Umbilical cord (tissue), 2 donors: ENCODE measurements around the gene PHACTR3. TPM values are rescaled to one million over a fixed set of nuclear protein-coding genes. Genes with fewer than 3 reads are reported as not detected.

Source experiments
- DNase-seq: peaks from one replicate; pipeline ENCODE4 v3.0.0-alpha.2; 2015; ENCODE audit warnings: low spot score
- total RNA-seq: library from RNA; depleted of rRNA; stranded (reverse); fragments of >200 nt; gene quantifications from one replicate; pipeline ENCODE4 v1.2.3, GENCODE V29; 2014; ENCODE audit warnings: low replicate concordance; ENCODE audit not compliant: insufficient read depth

The PHACTR3 gene
- total RNA-seq, 1 donor from 2014 or later: 5.1 TPM

GRCh38 chr20:59692139-59692538, 87.8 kb downstream of the PHACTR3 start:
- no peak for DNase-seq

- no peak for DNase-seq
These were observed 89.2 kb downstream of the PHACTR3 start for GRCh38 chr20:59693587-59693986.

- no peak for DNase-seq
These were observed 92.1 kb downstream of the PHACTR3 start for GRCh38 chr20:59696476-59696875.

- no peak for DNase-seq
These were observed 92.7 kb downstream of the PHACTR3 start for GRCh38 chr20:59697068-59697467.

- DNase-seq: no peak
These were observed 94.3 kb downstream of the PHACTR3 start for GRCh38 chr20:59698598-59698997.

GRCh38 chr20:59701236-59701635, 96.9 kb downstream of the PHACTR3 start:
- DNase-seq: no peak

- DNase-seq: no peak
These were observed 98.7 kb downstream of the PHACTR3 start for GRCh38 chr20:59703046-59703445.

- no peak for DNase-seq
These were observed 101.5 kb downstream of the PHACTR3 start for GRCh38 chr20:59705651-59706399.

GRCh38 chr20:59706400-59706693, 102.0 kb downstream of the PHACTR3 start:
- DNase-seq: no peak

GRCh38 chr20:59708326-59708725, 104.0 kb downstream of the PHACTR3 start:
- no peak for DNase-seq

- no peak for DNase-seq
These were observed 105.3 kb downstream of the PHACTR3 start for GRCh38 chr20:59709636-59710035.

- no peak for DNase-seq
These were observed 113.7 kb downstream of the PHACTR3 start for GRCh38 chr20:59718071-59718470.

GRCh38 chr20:59718751-59719150, 114.4 kb downstream of the PHACTR3 start:
- no peak for DNase-seq

GRCh38 chr20:59720013-59720412, 115.7 kb downstream of the PHACTR3 start:
- no peak for DNase-seq

GRCh38 chr20:59721386-59721785, 117.0 kb downstream of the PHACTR3 start:
- DNase-seq: no peak

- no peak for DNase-seq
These were observed 118.8 kb downstream of the PHACTR3 start for GRCh38 chr20:59723108-59723500.

- no peak for DNase-seq
These were observed 119.5 kb downstream of the PHACTR3 start for GRCh38 chr20:59723607-59724456.

GRCh38 chr20:59724457-59725366, 120.4 kb downstream of the PHACTR3 start:
- DNase-seq: no peak

- DNase-seq: no peak
These were observed 121.3 kb downstream of the PHACTR3 start for GRCh38 chr20:59725476-59726280.

- no peak for DNase-seq
These were observed 121.9 kb downstream of the PHACTR3 start for GRCh38 chr20:59726281-59726595.

GRCh38 chr20:59728722-59729430, 124.5 kb downstream of the PHACTR3 start:
- DNase-seq: no peak
